Gastrocnemius medialis (tissue), 4 donors: ENCODE results near the gene RFTN1.

Experiments used
- POLR2A ChIP-seq, 2 donors: fragments of 450-650 bp; IDR thresholded peaks; one replicate each; pipeline ENCODE4 v1.6.1; 2017; ENCODE audit warnings: antibody characterized with exemption in 2 of 2, mild to moderate bottlenecking in 2 of 2, moderate library complexity in 2 of 2
- TF ChIP-seq, protein P1 (sequence below), 5 experiments: fragments of 450-650 bp in 3 of 5; fragments of 200-600 bp in 2 of 5; sonication (generic) in 2 of 5; IDR thresholded peaks in 4 of 5; conservative IDR thresholded peaks in 1 of 5; 1 replicate in 4 of 5; 2 replicates in 1 of 5; pipeline ENCODE4 v1.5.1; 2016 to 2019; ENCODE audit warnings: antibody characterized with exemption in 5 of 5, mild to moderate bottlenecking in 3 of 5, moderate library complexity in 3 of 5

- TF ChIP-seq POLR2A (IDR thresholded peaks at IDR 0.05) = no peak
- TF ChIP-seq, protein P1, sequence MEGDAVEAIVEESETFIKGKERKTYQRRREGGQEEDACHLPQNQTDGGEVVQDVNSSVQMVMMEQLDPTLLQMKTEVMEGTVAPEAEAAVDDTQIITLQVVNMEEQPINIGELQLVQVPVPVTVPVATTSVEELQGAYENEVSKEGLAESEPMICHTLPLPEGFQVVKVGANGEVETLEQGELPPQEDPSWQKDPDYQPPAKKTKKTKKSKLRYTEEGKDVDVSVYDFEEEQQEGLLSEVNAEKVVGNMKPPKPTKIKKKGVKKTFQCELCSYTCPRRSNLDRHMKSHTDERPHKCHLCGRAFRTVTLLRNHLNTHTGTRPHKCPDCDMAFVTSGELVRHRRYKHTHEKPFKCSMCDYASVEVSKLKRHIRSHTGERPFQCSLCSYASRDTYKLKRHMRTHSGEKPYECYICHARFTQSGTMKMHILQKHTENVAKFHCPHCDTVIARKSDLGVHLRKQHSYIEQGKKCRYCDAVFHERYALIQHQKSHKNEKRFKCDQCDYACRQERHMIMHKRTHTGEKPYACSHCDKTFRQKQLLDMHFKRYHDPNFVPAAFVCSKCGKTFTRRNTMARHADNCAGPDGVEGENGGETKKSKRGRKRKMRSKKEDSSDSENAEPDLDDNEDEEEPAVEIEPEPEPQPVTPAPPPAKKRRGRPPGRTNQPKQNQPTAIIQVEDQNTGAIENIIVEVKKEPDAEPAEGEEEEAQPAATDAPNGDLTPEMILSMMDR (IDR thresholded peaks at IDR 0.05 in 4 of 5, conservative IDR thresholded peaks at IDR 0.05 in 1 of 5) = no peak
Measured at GRCh38 chr3:16508591-16508995, 4.9 kb downstream of the RFTN1 start.
